HCT116 (cell line): ENCODE measurements around the gene NDC80. TPM values are rescaled to one million over a fixed set of nuclear protein-coding genes. Genes with fewer than 3 reads are reported as not detected.

Experiments
- ATAC-seq: fragments of 200-7000 bp; cut with Tn5 transposase; 2 replicates; pipeline ENCODE4 v1.9.1; 2020; ENCODE audit warnings: mild to moderate bottlenecking, moderate library complexity
- BruUV-seq: library from RNA; stranded (reverse); fragments of 400-500 nt; replicated peaks from 2 replicates; lab custom pipeline; 2021; lab: Mats Ljungman, UMichigan
- CTCF ChIA-PET: fragments of 300-600 bp; sonication (Branson Sonifier 250); formaldehyde crosslinking; loops from one replicate; lab custom pipeline; 2021; ENCODE audit warnings: antibody characterized with exemption; lab: Charles Lee
- POLR2A ChIA-PET: fragments of 300-600, 350-600 bp; sonication (Branson Sonifier 250); formaldehyde crosslinking; loops from one replicate; lab custom pipeline; 2021; ENCODE audit warnings: antibody characterized with exemption; lab: Charles Lee
- RAD21 ChIA-PET, 2 experiments: fragments of 300-600 bp; sonication (Branson Sonifier 250); formaldehyde crosslinking; loops; one replicate each; lab custom pipeline; 2023; ENCODE audit warnings: low total read pairs in 2 of 2; ENCODE audit not compliant: uncharacterized antibody in 2 of 2, unreplicated experiment in 2 of 2, low non-redundant PET in 1 of 2; lab: Charles Lee
- DNase-seq: peaks from one replicate; pipeline ENCODE4 v3.0.0-alpha.2; 2010; ENCODE audit warnings: low read depth, low spot score
- H2AFZ ChIP-seq: fragments of 200-600 bp; shearing (Covaris generic), sonication (generic); 2 replicates; pipeline ENCODE4 v1.6.1; 2017; ENCODE audit warnings: low read depth, mixed run types, mixed read lengths, antibody characterized with exemption, low read length; ENCODE audit not compliant: poor library complexity, severe bottlenecking
- H3K27ac ChIP-seq: 2 replicates; pipeline ENCODE4 v1.5.1; 2012; ENCODE audit warnings: low read depth, low read length
- H3K27me3 ChIP-seq: fragments of 200-600 bp; sonication (generic); 2 replicates; pipeline ENCODE4 v1.6.1; 2016; ENCODE audit warnings: mixed run types, low read length, mixed read lengths; ENCODE audit not compliant: insufficient read depth
- H3K36me3 ChIP-seq, 2 experiments: fragments of 200-500 bp in 1 of 2; fragments of 200-600 bp in 1 of 2; sonication (Bioruptor generic) in 1 of 2; sonication (generic) in 1 of 2; 2 replicates each; pipeline versions ENCODE4 v1.5.1 to v1.6.1; 2014 to 2016; ENCODE audit warnings: low read length in 2 of 2, inconsistent platforms in 1 of 2, mixed read lengths in 1 of 2, mixed run types in 1 of 2; ENCODE audit not compliant: insufficient read depth in 2 of 2, control insufficient read depth in 1 of 2
- H3K4me1 ChIP-seq, 2 experiments: fragments of 200-600 bp in 1 of 2; sonication (generic) in 1 of 2; 2 replicates each; pipeline versions ENCODE4 v1.5.1 to v1.6.1; 2012 to 2017; ENCODE audit warnings: low read length in 2 of 2, inconsistent platforms in 1 of 2, mild to moderate bottlenecking in 1 of 2, mixed read lengths in 1 of 2, mixed run types in 1 of 2, moderate library complexity in 1 of 2; ENCODE audit not compliant: insufficient read depth in 2 of 2, control insufficient read depth in 1 of 2
- H3K4me2 ChIP-seq: fragments of 200-600 bp; sonication (generic); 2 replicates; pipeline ENCODE4 v1.6.1; 2017; ENCODE audit warnings: mixed run types, low read length, mixed read lengths
- H3K4me3 ChIP-seq, 2 experiments: fragments of 200-600 bp in 1 of 2; sonication (generic) in 1 of 2; replicated peaks in 1 of 2; 2 replicates each; pipeline ENCODE4 v1.5.1; 2011 to 2016; ENCODE audit warnings: low read length in 2 of 2, control low read depth in 1 of 2, low read depth in 1 of 2, mild to moderate bottlenecking in 1 of 2, mixed read lengths in 1 of 2, mixed run types in 1 of 2
- H3K79me2 ChIP-seq: fragments of 200-600 bp; sonication (generic); 2 replicates; pipeline ENCODE4 v1.6.1; 2017; ENCODE audit warnings: mild to moderate bottlenecking, mixed run types, low read length, moderate library complexity, mixed read lengths; ENCODE audit not compliant: insufficient read depth
- H3K9ac ChIP-seq: fragments of 200-600 bp; sonication (generic); 2 replicates; pipeline ENCODE4 v1.6.1; 2016; ENCODE audit warnings: low read length, mixed read lengths
- H3K9me2 ChIP-seq: fragments of 200-600 bp; sonication (generic), shearing (Covaris generic); 2 replicates; pipeline ENCODE4 v1.6.1; 2017; ENCODE audit warnings: mixed run types, mild to moderate bottlenecking, moderate library complexity; ENCODE audit not compliant: insufficient read depth
- H3K9me3 ChIP-seq, 2 experiments: fragments of 200-500 bp in 1 of 2; fragments of 200-600 bp in 1 of 2; sonication (Bioruptor generic) in 1 of 2; sonication (generic) in 1 of 2; 2 replicates each; pipeline ENCODE4 v1.6.1; 2014 to 2017; ENCODE audit warnings: low read length in 2 of 2, mixed read lengths in 2 of 2, inconsistent platforms in 1 of 2, low read depth in 1 of 2, mild to moderate bottlenecking in 1 of 2, mixed run types in 1 of 2, moderate library complexity in 1 of 2; ENCODE audit not compliant: control insufficient read depth in 1 of 2, insufficient read depth in 1 of 2
- H4K20me1 ChIP-seq: fragments of 200-600 bp; sonication (generic), shearing (Covaris generic); 2 replicates; pipeline ENCODE4 v1.6.1; 2017; ENCODE audit warnings: mixed run types, mild to moderate bottlenecking, moderate library complexity; ENCODE audit not compliant: insufficient read depth
- CBX3 ChIP-seq: IDR thresholded peaks from 2 replicates; pipeline ENCODE4 v1.6.1; 2012; ENCODE audit warnings: low read depth
- CEBPB ChIP-seq: IDR thresholded peaks from 2 replicates; pipeline ENCODE4 v1.6.1; 2012; ENCODE audit warnings: low read depth
- EGR1 ChIP-seq: IDR thresholded peaks from 2 replicates; pipeline ENCODE4 v1.6.1; 2012; ENCODE audit warnings: low read depth
- ELF1 ChIP-seq: IDR thresholded peaks from 2 replicates; pipeline ENCODE4 v1.6.1; 2012; ENCODE audit warnings: low read depth, borderline replicate concordance
- EZH2 ChIP-seq: fragments of 200-600 bp; sonication (generic); IDR thresholded peaks from 2 replicates; pipeline ENCODE4 v1.6.1; 2017; ENCODE audit warnings: antibody characterized with exemption, mixed run types
- EZH2phosphoT487 ChIP-seq: fragments of 200-600 bp; IDR thresholded peaks from 2 replicates; pipeline ENCODE4 v1.6.1; 2018; ENCODE audit warnings: antibody characterized with exemption, borderline replicate concordance
- FOSL1 ChIP-seq: IDR thresholded peaks from 2 replicates; pipeline ENCODE4 v1.6.1; 2012; ENCODE audit warnings: low read depth
- JUND ChIP-seq: IDR thresholded peaks from 2 replicates; pipeline ENCODE4 v1.6.1; 2012
- POLR2A ChIP-seq: IDR thresholded peaks from 2 replicates; pipeline ENCODE4 v1.7.0; 2011; ENCODE audit warnings: borderline replicate concordance; ENCODE audit not compliant: insufficient read depth, insufficient read length; ENCODE audit errors: extremely low read depth
- POLR2AphosphoS5 ChIP-seq: IDR thresholded peaks from 2 replicates; pipeline ENCODE4 v1.6.1; 2011; ENCODE audit warnings: mild to moderate bottlenecking, low read depth, low read length, moderate library complexity
- RAD21 ChIP-seq: IDR thresholded peaks from 2 replicates; pipeline ENCODE4 v1.6.1; 2012; ENCODE audit warnings: low read depth, mild to moderate bottlenecking
- SIN3A ChIP-seq: IDR thresholded peaks from 2 replicates; pipeline ENCODE4 v1.6.1; 2012; ENCODE audit warnings: low read depth
- SP1 ChIP-seq: IDR thresholded peaks from 2 replicates; pipeline ENCODE4 v1.6.1; 2012; ENCODE audit warnings: low read depth
- SRF ChIP-seq: IDR thresholded peaks from 2 replicates; pipeline ENCODE4 v1.6.1; 2012; ENCODE audit warnings: low read depth
- TCF7L2 ChIP-seq: IDR thresholded peaks from 2 replicates; pipeline ENCODE4 v1.7.0; 2011; ENCODE audit warnings: borderline replicate concordance, inconsistent platforms; ENCODE audit not compliant: insufficient read depth, insufficient read length; ENCODE audit errors: extremely low read depth
- YY1 ChIP-seq: IDR thresholded peaks from 2 replicates; pipeline ENCODE4 v1.6.1; 2011; ENCODE audit warnings: low read length, low read depth, moderate library complexity, mild to moderate bottlenecking; ENCODE audit not compliant: insufficient replicate concordance; ENCODE audit errors: extremely low read depth
- ZNF274 ChIP-seq: fragments of 200-500 bp; sonication (Bioruptor generic); IDR thresholded peaks from 2 replicates; pipeline ENCODE4 v1.6.1; 2014; ENCODE audit warnings: mild to moderate bottlenecking, low read depth, low read length, inconsistent platforms
- intact Hi-C: fragments of 100-400 bp; cut with micrococcal nuclease; formaldehyde crosslinking; loops from 2 replicates; pipeline ENCODE4 v1.10.0; 2022
- total RNA-seq: library from RNA; stranded (reverse); gene quantifications from one replicate; pipeline ENCODE4 v1.2.1, GENCODE V29; 2021; ENCODE audit not compliant: unreplicated experiment
- TF ChIP-seq, protein P1 (sequence below): IDR thresholded peaks from 2 replicates; pipeline ENCODE4 v1.6.1; 2012
- TF ChIP-seq, protein P2 (sequence below): IDR thresholded peaks from 2 replicates; pipeline ENCODE4 v1.6.1; 2012
- TF ChIP-seq, protein P3 (sequence below): IDR thresholded peaks from 2 replicates; pipeline ENCODE4 v1.6.1; 2012; ENCODE audit warnings: low read depth
- TF ChIP-seq, protein P4 (sequence below): IDR thresholded peaks from 2 replicates; pipeline ENCODE4 v1.6.1; 2011; ENCODE audit warnings: mild to moderate bottlenecking, low read length, moderate library complexity; ENCODE audit not compliant: insufficient replicate concordance; ENCODE audit errors: extremely low read depth

Gene NDC80
- total RNA-seq, 1 experiment from 2014 or later, result 46.0 TPM

DNA sequence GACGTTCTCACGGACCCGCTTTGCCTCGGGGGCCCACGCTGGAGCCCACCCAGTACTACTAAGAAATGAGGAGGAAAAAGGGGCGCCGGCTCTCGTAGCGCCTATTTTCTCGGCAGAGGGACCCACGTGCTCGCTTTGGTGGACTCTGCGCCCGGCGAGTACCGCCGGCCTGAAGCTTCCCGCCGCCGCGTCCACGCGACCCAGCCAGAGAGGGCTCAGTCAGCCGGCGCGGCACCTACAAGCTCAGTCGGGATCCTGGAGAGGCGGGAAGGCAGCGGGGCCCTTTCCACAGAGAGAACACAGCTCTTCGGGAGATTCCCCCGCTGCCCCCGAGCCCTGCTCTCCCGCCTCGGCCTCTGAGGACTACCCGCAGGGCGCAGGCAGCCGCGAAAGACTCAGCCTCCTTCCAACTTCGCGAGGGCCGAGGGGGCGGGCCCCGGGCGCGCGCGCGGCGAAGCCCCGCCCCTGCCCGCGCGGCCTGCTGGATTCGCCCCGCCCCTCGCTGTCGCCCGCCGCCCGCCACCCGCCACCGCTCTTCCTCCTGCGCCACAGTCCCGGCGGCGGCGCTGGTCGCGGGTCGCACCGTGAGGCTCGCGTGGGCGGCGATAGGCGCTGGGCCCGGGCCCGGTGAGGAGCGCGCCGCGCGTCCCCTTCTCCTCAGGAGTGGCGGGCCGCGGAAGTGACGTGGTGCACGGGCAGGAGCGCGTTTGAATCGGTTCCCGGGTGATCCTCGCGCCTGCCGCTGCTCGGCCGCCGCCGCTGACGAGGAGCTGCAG lies 84.0 kb downstream of the NDC80 start, which contains the start of gene SMCHD1:
SMCHD1 (plus strand) TSS at position 549 of the 776 bp plus-strand sequence. CDS start 350 bp downstream, outside the sequence.
- Histone ChIP-seq H3K27me3 (no peaks in the 10 kb centered on the region), H3K36me3 (no peaks in the 10 kb centered on the region), H3K27ac (peak within 1 kb of the TSS; percentile 93), H3K4me1 (peaks cover 30 to 42% of the 10 kb centered on the region in 2 experiments), H4K20me1 (peaks cover 17% of the 10 kb centered on the region; the same call in 1 of the 2 replicates), H3K9ac (peak within 1 kb of the TSS; percentile 90), H2AFZ (no peak within 1 kb of the TSS), H3K9me3 (no peaks in the 10 kb centered on the region), H3K4me2 (peak within 1 kb of the TSS; percentile 83), H3K79me2 (peaks cover 47% of the 10 kb centered on the region)
- POLR2A ChIA-PET, result interaction anchor here (1.0 to 1.1 kb wide), 2 partner anchors 13 to 49 kb away, joined by 3 to 4 read pairs; no protein-coding TSS in a partner anchor
- RAD21 ChIA-PET, result no interaction called here
- DNase-seq (peak; percentile 37), ATAC-seq (peak; percentile 81)
- TSS peak; percentile 82 for BruUV-seq
- CTCF ChIA-PET, result no interaction called here
- intact Hi-C loops, result loop anchor here (5.0 kb wide), 1 partner anchor 83 kb away; the partner anchor contains the start of genes METTL4 and NDC80
- TF ChIP-seq FOSL1 (no peak), EZH2phosphoT487 (no peak), RAD21 (no peak), ELF1 (no peak), EZH2 (no peak), TCF7L2 (no peak), CBX3 (no peak), POLR2A (peak; percentile 91), SIN3A (peak; percentile 43; the same call in 1 of the 2 replicates), JUND (no peak; the same call in 1 of the 2 replicates), YY1 (no peak), POLR2AphosphoS5 (peak; percentile 93), SP1 (no peak), CEBPB (no peak), SRF (no peak), EGR1 (peak; percentile 88), ZNF274 (no peak)
- TF ChIP-seq, protein P1, sequence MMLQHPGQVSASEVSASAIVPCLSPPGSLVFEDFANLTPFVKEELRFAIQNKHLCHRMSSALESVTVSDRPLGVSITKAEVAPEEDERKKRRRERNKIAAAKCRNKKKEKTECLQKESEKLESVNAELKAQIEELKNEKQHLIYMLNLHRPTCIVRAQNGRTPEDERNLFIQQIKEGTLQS, result no peak
- TF ChIP-seq, protein P2, sequence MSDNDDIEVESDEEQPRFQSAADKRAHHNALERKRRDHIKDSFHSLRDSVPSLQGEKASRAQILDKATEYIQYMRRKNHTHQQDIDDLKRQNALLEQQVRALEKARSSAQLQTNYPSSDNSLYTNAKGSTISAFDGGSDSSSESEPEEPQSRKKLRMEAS, result peak; percentile 85
- TF ChIP-seq, protein P3, sequence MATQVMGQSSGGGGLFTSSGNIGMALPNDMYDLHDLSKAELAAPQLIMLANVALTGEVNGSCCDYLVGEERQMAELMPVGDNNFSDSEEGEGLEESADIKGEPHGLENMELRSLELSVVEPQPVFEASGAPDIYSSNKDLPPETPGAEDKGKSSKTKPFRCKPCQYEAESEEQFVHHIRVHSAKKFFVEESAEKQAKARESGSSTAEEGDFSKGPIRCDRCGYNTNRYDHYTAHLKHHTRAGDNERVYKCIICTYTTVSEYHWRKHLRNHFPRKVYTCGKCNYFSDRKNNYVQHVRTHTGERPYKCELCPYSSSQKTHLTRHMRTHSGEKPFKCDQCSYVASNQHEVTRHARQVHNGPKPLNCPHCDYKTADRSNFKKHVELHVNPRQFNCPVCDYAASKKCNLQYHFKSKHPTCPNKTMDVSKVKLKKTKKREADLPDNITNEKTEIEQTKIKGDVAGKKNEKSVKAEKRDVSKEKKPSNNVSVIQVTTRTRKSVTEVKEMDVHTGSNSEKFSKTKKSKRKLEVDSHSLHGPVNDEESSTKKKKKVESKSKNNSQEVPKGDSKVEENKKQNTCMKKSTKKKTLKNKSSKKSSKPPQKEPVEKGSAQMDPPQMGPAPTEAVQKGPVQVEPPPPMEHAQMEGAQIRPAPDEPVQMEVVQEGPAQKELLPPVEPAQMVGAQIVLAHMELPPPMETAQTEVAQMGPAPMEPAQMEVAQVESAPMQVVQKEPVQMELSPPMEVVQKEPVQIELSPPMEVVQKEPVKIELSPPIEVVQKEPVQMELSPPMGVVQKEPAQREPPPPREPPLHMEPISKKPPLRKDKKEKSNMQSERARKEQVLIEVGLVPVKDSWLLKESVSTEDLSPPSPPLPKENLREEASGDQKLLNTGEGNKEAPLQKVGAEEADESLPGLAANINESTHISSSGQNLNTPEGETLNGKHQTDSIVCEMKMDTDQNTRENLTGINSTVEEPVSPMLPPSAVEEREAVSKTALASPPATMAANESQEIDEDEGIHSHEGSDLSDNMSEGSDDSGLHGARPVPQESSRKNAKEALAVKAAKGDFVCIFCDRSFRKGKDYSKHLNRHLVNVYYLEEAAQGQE, result no peak
- TF ChIP-seq, protein P4, sequence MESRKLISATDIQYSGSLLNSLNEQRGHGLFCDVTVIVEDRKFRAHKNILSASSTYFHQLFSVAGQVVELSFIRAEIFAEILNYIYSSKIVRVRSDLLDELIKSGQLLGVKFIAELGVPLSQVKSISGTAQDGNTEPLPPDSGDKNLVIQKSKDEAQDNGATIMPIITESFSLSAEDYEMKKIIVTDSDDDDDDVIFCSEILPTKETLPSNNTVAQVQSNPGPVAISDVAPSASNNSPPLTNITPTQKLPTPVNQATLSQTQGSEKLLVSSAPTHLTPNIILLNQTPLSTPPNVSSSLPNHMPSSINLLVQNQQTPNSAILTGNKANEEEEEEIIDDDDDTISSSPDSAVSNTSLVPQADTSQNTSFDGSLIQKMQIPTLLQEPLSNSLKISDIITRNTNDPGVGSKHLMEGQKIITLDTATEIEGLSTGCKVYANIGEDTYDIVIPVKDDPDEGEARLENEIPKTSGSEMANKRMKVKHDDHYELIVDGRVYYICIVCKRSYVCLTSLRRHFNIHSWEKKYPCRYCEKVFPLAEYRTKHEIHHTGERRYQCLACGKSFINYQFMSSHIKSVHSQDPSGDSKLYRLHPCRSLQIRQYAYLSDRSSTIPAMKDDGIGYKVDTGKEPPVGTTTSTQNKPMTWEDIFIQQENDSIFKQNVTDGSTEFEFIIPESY, result no peak
- TF ChIP-seq, all 23 proteins: peak for 5
- Histone ChIP-seq H3K4me3 (peak within 1 kb of the TSS; percentile 89 to 93), H3K9me2 (no peaks in the 10 kb centered on the region)
